ENCODE data around the gene HNRNPCL2. TPM values are rescaled to one million over a fixed set of nuclear protein-coding genes. Genes with fewer than 3 reads are reported as not detected.
"Not testable (repeated sequence)": the region's sequence is repeated elsewhere in the genome, so short reads cannot be mapped to it uniquely, and the experiment has no call there.

HNRNPCL2 gene
- total RNA-seq: not detected

- H3K4me3 Mint-ChIP-seq; CTCF ChIA-PET; DNase-seq; H3K27me3 Mint-ChIP-seq; H3K36me3 Mint-ChIP-seq (ENCODE audit: low read depth); H3K9me3 Mint-ChIP-seq; POLR2A ChIA-PET; H3K27ac Mint-ChIP-seq; H3K4me1 Mint-ChIP-seq: not testable (repeated sequence)
These were observed at the start of gene HNRNPCL2 for GRCh38 chr1:13116754-13117153. TSS of gene HNRNPCL2 (minus strand) at chr1:13116854. CDS start at chr1:13116400, 454 bp downstream.

DNA sequence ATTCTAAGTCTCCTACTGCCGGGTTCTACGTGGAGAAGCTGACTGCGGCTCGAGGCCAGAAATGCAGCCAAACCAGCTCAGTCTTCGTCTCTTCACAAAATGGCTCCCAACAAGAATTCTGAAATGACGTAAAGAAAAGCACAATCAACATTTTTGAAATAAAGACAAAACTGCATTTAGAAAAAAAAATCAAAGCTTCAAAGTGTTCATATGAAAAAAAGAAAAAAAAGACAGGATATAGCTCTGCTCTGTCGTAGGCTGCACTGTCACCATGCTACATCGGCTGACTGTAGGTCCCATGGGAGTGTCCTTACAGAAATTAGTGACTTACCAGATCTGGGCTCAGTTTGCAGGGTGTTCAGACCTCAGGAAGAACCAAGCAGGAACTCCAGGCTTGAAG lies 48.9 kb upstream of the HNRNPCL2 start, which contains the start of gene HNRNPCL4:
TSS of gene HNRNPCL4 (minus strand) at position 101 of the 400 bp plus-strand sequence. CDS start 164 bp downstream, outside the sequence.
- H3K27me3 Mint-ChIP-seq; H3K36me3 Mint-ChIP-seq (ENCODE audit: low read depth); CTCF ChIA-PET; DNase-seq; H3K27ac Mint-ChIP-seq; H3K4me3 Mint-ChIP-seq; POLR2A ChIA-PET; H3K4me1 Mint-ChIP-seq; H3K9me3 Mint-ChIP-seq: not testable (repeated sequence)

- H3K4me1 Mint-ChIP-seq; POLR2A ChIA-PET; DNase-seq; CTCF ChIA-PET; H3K36me3 Mint-ChIP-seq (ENCODE audit: low read depth); H3K27me3 Mint-ChIP-seq; H3K27ac Mint-ChIP-seq; H3K4me3 Mint-ChIP-seq; H3K9me3 Mint-ChIP-seq: not testable (repeated sequence)
These were observed 39.3 kb upstream of the HNRNPCL2 start, which contains the start of gene PRAMEF26 for GRCh38 chr1:13155909-13156308. TSS of gene PRAMEF26 (minus strand) at chr1:13156009. CDS start at chr1:13153095, 2,914 bp downstream.

DNA sequence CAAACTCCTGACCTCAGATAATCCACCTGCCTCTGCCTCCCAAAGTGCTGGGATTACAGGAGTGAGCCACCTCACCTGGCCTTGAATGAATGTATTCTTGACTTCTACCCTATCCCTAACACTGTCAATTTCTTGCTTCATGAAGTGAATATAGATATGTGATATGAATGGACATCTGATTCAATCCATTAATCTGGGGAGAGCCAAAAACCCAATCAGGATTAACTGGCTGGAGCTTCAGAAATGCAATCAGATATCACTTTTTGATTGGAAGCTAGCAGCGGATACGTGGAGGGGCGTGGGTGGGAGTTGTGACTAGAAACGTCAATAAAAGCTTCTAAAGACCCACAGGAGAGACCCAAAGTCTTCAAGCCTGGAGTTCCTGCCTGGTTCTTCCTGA lies 46.2 kb downstream of the HNRNPCL2 start, which contains the start of gene PRAMEF25:
TSS of gene PRAMEF25 (plus strand) at position 301 of the 400 bp plus-strand sequence. CDS start 2,920 bp downstream, outside the sequence.
- H3K4me1 Mint-ChIP-seq; H3K27ac Mint-ChIP-seq; H3K4me3 Mint-ChIP-seq; DNase-seq; H3K27me3 Mint-ChIP-seq; H3K36me3 Mint-ChIP-seq (ENCODE audit: low read depth); H3K9me3 Mint-ChIP-seq; CTCF ChIA-PET; POLR2A ChIA-PET: not testable (repeated sequence)

Other genes starting within 250 kb of the HNRNPCL2 start
- gene PRAMEF4, start 230.7 kb downstream of the HNRNPCL2 start, total RNA-seq: not detected
- gene PRAMEF10, start 218.6 kb downstream of the HNRNPCL2 start, total RNA-seq: not detected
- gene PRAMEF7, start 200.2 kb downstream of the HNRNPCL2 start, total RNA-seq: not detected
- gene PRAMEF6, start 169.3 kb downstream of the HNRNPCL2 start, total RNA-seq: not detected
- gene PRAMEF27, start 60.3 kb downstream of the HNRNPCL2 start, total RNA-seq: not detected
- not detected for gene HNRNPCL3, start 56.1 kb downstream of the HNRNPCL2 start, total RNA-seq
- not detected for gene PRAMEF25, start 46.1 kb downstream of the HNRNPCL2 start, total RNA-seq
- not detected for gene PRAMEF26, start 39.2 kb upstream of the HNRNPCL2 start, total RNA-seq
- gene HNRNPCL4, start 48.8 kb upstream of the HNRNPCL2 start, total RNA-seq: not detected
- not detected for gene PRAMEF9, start 55.0 kb upstream of the HNRNPCL2 start, total RNA-seq
- not detected for gene PRAMEF13, start 84.6 kb upstream of the HNRNPCL2 start, total RNA-seq
- not detected for gene PRAMEF18, start 109.3 kb upstream of the HNRNPCL2 start, total RNA-seq
- gene PRAMEF5, start 137.3 kb upstream of the HNRNPCL2 start, total RNA-seq: not detected
- gene PRAMEF8, start 168.3 kb upstream of the HNRNPCL2 start, total RNA-seq: not detected
- gene PRAMEF33, start 186.7 kb upstream of the HNRNPCL2 start, total RNA-seq: not detected
- gene PRAMEF15, start 198.7 kb upstream of the HNRNPCL2 start, total RNA-seq: not detected
- gene PRAMEF14, start 230.3 kb upstream of the HNRNPCL2 start, total RNA-seq: not detected